ENCODE measurements around the gene CDH4. TPM values are rescaled to one million over a fixed set of nuclear protein-coding genes. Genes with fewer than 3 reads are reported as not detected.

The CDH4 gene
- total RNA-seq, 1 donor from 2014 or later, result 39.7 TPM

- no peaks in the 10 kb centered on the region for H3K27me3 ChIP-seq (ENCODE audit: control insufficient read depth, insufficient read depth, low read length)
These were observed 80.2 kb downstream of the CDH4 start for GRCh38 chr20:61332016-61332975.

GRCh38 chr20:61333484-61334108 lies 81.5 kb downstream of the CDH4 start:
- Histone ChIP-seq H3K36me3 (ENCODE audit: control insufficient read depth, insufficient read depth, low read length) (no peaks in the 10 kb centered on the region), H3K27me3 (ENCODE audit: control insufficient read depth, insufficient read depth, low read length) (no peaks in the 10 kb centered on the region), H3K4me3 (ENCODE audit: low read depth, low read length) (no peak overlapping the region)
- no peak for DNase-seq (ENCODE audit: low read depth)
- no peak for TF ChIP-seq CTCF (IDR thresholded peaks at IDR 0.05; ENCODE audit: insufficient read depth, low read length, poor library complexity, severe bottlenecking)

More at GRCh38 chr20:61332016-61332975, 80.2 kb downstream of the CDH4 start:
- no peak for DNase-seq (ENCODE audit: low read depth)
- H3K4me3 ChIP-seq (ENCODE audit: low read depth, low read length), result no peak overlapping the region
- no peak for TF ChIP-seq CTCF (IDR thresholded peaks at IDR 0.05; ENCODE audit: insufficient read depth, low read length, poor library complexity, severe bottlenecking)
- H3K36me3 ChIP-seq (ENCODE audit: control insufficient read depth, insufficient read depth, low read length), result no peaks in the 10 kb centered on the region

DNA sequence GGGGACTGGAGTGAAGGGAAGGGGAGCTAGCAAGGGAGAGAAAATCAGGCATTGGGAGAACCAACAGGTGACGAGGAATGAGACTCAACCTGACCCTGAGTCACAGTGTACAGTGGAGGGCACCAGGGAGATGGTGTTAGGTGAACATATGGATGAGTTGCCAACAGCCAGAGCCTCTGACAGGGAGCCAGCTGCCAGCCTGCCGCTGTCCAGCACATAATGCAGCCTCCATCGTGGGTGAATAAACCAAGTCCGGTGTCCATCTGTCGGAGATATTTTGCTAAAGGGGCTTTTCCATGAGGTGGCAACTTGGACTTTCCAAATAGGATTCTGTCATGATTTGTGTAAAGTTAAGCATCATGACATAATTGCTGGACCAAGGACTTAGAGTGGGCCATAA lies 88.1 kb downstream of the CDH4 start:
- no peak overlapping the region for H3K4me3 ChIP-seq (ENCODE audit: low read depth, low read length)
- no peak for TF ChIP-seq CTCF (IDR thresholded peaks at IDR 0.05; ENCODE audit: insufficient read depth, low read length, poor library complexity, severe bottlenecking)
- H3K36me3 ChIP-seq (ENCODE audit: control insufficient read depth, insufficient read depth, low read length), result no peaks in the 10 kb centered on the region
- DNase-seq (ENCODE audit: low read depth), result no peak
- H3K27me3 ChIP-seq (ENCODE audit: control insufficient read depth, insufficient read depth, low read length), result no peaks in the 10 kb centered on the region

DNA sequence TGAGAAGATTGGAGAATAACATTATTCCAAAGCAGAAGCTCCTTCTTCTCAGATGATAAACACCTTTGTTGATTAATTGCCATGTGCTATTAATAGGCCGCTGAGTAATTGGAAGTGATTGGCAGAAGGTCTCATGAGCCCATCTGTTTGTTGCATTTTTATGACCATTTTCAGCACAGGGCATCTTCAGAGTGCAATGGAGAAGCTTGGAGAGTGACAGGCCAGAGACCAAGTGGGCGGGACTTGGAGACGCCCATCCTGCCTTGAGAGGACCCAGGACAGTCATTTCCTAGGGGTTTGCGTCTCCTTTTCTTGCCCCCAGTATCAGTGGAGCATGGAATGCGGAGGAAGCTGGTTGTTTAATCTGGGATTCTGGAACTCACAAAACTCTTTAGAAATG lies 89.5 kb downstream of the CDH4 start:
- no peak for TF ChIP-seq CTCF (IDR thresholded peaks at IDR 0.05; ENCODE audit: insufficient read depth, low read length, poor library complexity, severe bottlenecking)
- Histone ChIP-seq H3K27me3 (ENCODE audit: control insufficient read depth, insufficient read depth, low read length) (no peaks in the 10 kb centered on the region), H3K4me3 (ENCODE audit: low read depth, low read length) (no peak overlapping the region), H3K36me3 (ENCODE audit: control insufficient read depth, insufficient read depth, low read length) (no peaks in the 10 kb centered on the region)
- no peak for DNase-seq (ENCODE audit: low read depth)

DNA sequence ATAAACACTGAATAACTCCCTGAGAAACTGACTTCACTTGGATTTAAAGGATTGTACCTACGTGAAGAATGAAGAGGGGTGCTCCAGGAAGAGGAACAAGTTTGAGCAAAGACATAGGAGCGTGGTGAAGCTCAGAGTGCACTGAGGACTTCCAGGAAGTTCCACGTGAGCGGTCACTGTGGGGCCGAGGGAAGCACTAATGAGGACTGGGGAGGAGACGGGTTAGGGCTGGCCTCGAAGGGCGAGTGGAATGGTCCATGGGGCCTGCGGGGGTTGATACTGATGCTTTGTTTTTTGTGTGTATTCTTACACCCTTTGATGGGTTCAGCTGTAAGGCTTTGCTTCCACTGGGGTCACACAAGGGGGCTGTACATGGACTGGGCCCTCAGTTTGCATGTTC lies 91.9 kb downstream of the CDH4 start:
- Histone ChIP-seq H3K36me3 (ENCODE audit: control insufficient read depth, insufficient read depth, low read length) (no peaks in the 10 kb centered on the region), H3K4me3 (ENCODE audit: low read depth, low read length) (no peak overlapping the region), H3K27me3 (ENCODE audit: control insufficient read depth, insufficient read depth, low read length) (no peaks in the 10 kb centered on the region)
- no peak for TF ChIP-seq CTCF (IDR thresholded peaks at IDR 0.05; ENCODE audit: insufficient read depth, low read length, poor library complexity, severe bottlenecking)
- no peak for DNase-seq (ENCODE audit: low read depth)
